K562 (cell line): ENCODE data around the gene HAUS1. TPM values are rescaled to one million over a fixed set of nuclear protein-coding genes. Genes with fewer than 3 reads are reported as not detected.

Source experiments
- ATAC-seq: fragments of 200-7000 bp; cut with Tn5 transposase; 3 replicates; pipeline ENCODE4 v1.9.1; 2020; ENCODE audit warnings: moderate library complexity
- BruUV-seq: library from RNA; stranded (reverse); fragments of 400-500 nt; replicated peaks from 2 replicates; lab custom pipeline; 2021; lab: Mats Ljungman, UMichigan
- CTCF ChIA-PET: fragments of 300-600 bp; formaldehyde crosslinking; extraction: SDS; loops from one replicate; lab custom pipeline; 2021; ENCODE audit warnings: low intra/inter-chr PET ratio; lab: Yijun Ruan, JAX
- POLR2A ChIA-PET: fragments of 300-600, 350-650 bp; sonication (Branson Sonifier 250); formaldehyde crosslinking; extraction: SDS; loops from one replicate; lab custom pipeline; 2021; ENCODE audit warnings: antibody characterized with exemption, inconsistent platforms; lab: Yijun Ruan, JAX
- DNase-seq, 4 experiments: peaks; one replicate each; pipeline versions ENCODE4 v3.0.0 to v3.0.0-alpha.2; 2011 to 2018; ENCODE audit warnings: low spot score in 3 of 4, mixed read lengths in 3 of 4; ENCODE audit errors: extremely low read depth in 1 of 4
- FAIRE-seq: peaks from 2 replicates; lab custom pipeline; 2011; peaks lifted over from hg19 to GRCh38; lab: Jason Lieb, UNC
- H2AFZ ChIP-seq: 2 replicates; pipeline ENCODE4 v1.6.0; 2011; ENCODE audit warnings: low read depth, low read length, control low read depth, inconsistent platforms
- H3K27ac ChIP-seq: fragments of 200-600 bp; 3 replicates; pipeline ENCODE4 v1.8.0; 2011; ENCODE audit warnings: low read depth, mild to moderate bottlenecking, control low read depth, inconsistent platforms, low read length, moderate library complexity, mixed read lengths; ENCODE audit errors: extremely low read depth
- H3K27me3 ChIP-seq, 2 experiments: fragments of 300-600 bp in 1 of 2; 2 replicates in 1 of 2; 3 replicates in 1 of 2; pipeline versions ENCODE4 v1.6.0 to v1.8.0; 2011; ENCODE audit warnings: inconsistent platforms in 2 of 2, low read length in 2 of 2, mild to moderate bottlenecking in 1 of 2, mixed read lengths in 1 of 2, moderate library complexity in 1 of 2; ENCODE audit not compliant: control insufficient read depth in 2 of 2, insufficient read depth in 2 of 2
- H3K36me3 ChIP-seq: fragments of 300-600 bp; 3 replicates; pipeline ENCODE4 v1.8.0; 2011; ENCODE audit warnings: mild to moderate bottlenecking, low read length, inconsistent platforms; ENCODE audit not compliant: control insufficient read depth, insufficient read depth
- H3K4me1 ChIP-seq, 2 experiments: fragments of 200-600 bp in 1 of 2; replicated peaks in 1 of 2; 2 replicates in 1 of 2; 3 replicates in 1 of 2; pipeline versions ENCODE4 v1.5.1 to v1.8.0; 2011; ENCODE audit warnings: inconsistent platforms in 2 of 2, low read length in 2 of 2, mild to moderate bottlenecking in 1 of 2, mixed read lengths in 1 of 2, moderate library complexity in 1 of 2; ENCODE audit not compliant: control insufficient read depth in 2 of 2, insufficient read depth in 2 of 2
- H3K4me2 ChIP-seq: 2 replicates; pipeline ENCODE4 v1.6.1; 2011; ENCODE audit warnings: low read length, control low read depth, inconsistent platforms, mixed read lengths; ENCODE audit not compliant: insufficient read depth
- H3K4me3 ChIP-seq: fragments of 200-600 bp; sonication (generic), shearing (Covaris generic); 2 replicates; pipeline ENCODE4 v1.5.1; 2016; ENCODE audit warnings: control low read depth, inconsistent platforms
- H3K79me2 ChIP-seq: fragments of 200-600 bp; 3 replicates; pipeline ENCODE4 v1.8.0; 2011; ENCODE audit warnings: low read length, inconsistent platforms; ENCODE audit not compliant: control insufficient read depth, insufficient read depth
- H3K9ac ChIP-seq, 2 experiments: 2 replicates each; pipeline versions ENCODE4 v1.6.0 to v1.6.1; 2011; ENCODE audit warnings: low read depth in 2 of 2, low read length in 2 of 2, control low read depth in 1 of 2, inconsistent platforms in 1 of 2, mild to moderate bottlenecking in 1 of 2, mixed read lengths in 1 of 2; ENCODE audit not compliant: insufficient read depth in 1 of 2
- H3K9me1 ChIP-seq: one replicate; pipeline ENCODE4 v1.6.0; 2011; ENCODE audit warnings: inconsistent platforms, mild to moderate bottlenecking, low read length, moderate library complexity; ENCODE audit not compliant: control insufficient read depth, insufficient read depth
- H3K9me3 ChIP-seq: replicated peaks from 2 replicates; pipeline ENCODE4 v1.5.1; 2011; ENCODE audit warnings: low read depth, low read length, inconsistent platforms; ENCODE audit not compliant: control insufficient read depth, insufficient read depth
- H4K20me1 ChIP-seq: replicated peaks from 2 replicates; pipeline ENCODE4 v1.6.1; 2011; ENCODE audit warnings: low read length, inconsistent platforms, mixed read lengths; ENCODE audit not compliant: control insufficient read depth, insufficient read depth
- CBFA2T2 ChIP-seq: fragments of 450-650 bp; conservative IDR thresholded peaks from 2 replicates; pipeline ENCODE4 v1.6.1; 2017; ENCODE audit warnings: mild to moderate bottlenecking
- CBFB ChIP-seq: sonication (generic); formaldehyde crosslinking; IDR thresholded peaks from 2 replicates; pipeline ENCODE4 v1.4.0; 2020; ENCODE audit warnings: mild to moderate bottlenecking, missing genetic modification reagents
- CHD1 ChIP-seq: fragments of 200-600 bp; sonication (generic); IDR thresholded peaks from one replicate; pipeline ENCODE4 v1.6.1; 2012; ENCODE audit warnings: mild to moderate bottlenecking, moderate library complexity, low read length, inconsistent platforms
- CHD2 ChIP-seq: IDR thresholded peaks from 2 replicates; pipeline ENCODE4 v1.6.1; 2011; ENCODE audit warnings: low read depth, low read length
- HMGXB4 ChIP-seq: sonication (generic); formaldehyde crosslinking; IDR thresholded peaks from 2 replicates; pipeline ENCODE4 v1.8.1; 2023; ENCODE audit warnings: mild to moderate bottlenecking, missing genetic modification reagents
- JUN ChIP-seq, 2 experiments: sonication (generic) in 1 of 2; formaldehyde crosslinking in 1 of 2; IDR thresholded peaks; 2 replicates each; pipeline versions ENCODE4 v1.6.1 to v1.8.0; 2012 to 2022; ENCODE audit warnings: borderline replicate concordance in 2 of 2, mild to moderate bottlenecking in 2 of 2, improper control_type of control experiment in 1 of 2, low read depth in 1 of 2, low read length in 1 of 2, missing genetic modification reagents in 1 of 2
- KLF13 ChIP-seq: fragments of 450-650 bp; IDR thresholded peaks from 2 replicates; pipeline ENCODE4 v1.6.1; 2016; ENCODE audit warnings: missing genetic modification characterization, low read depth, mild to moderate bottlenecking, missing compliant biosample characterization, moderate library complexity, borderline replicate concordance
- NR4A1 ChIP-seq, 2 experiments: fragments of 250-450 bp in 1 of 2; fragments of 450-650 bp in 1 of 2; sonication (Bioruptor Pico) in 1 of 2; IDR thresholded peaks; 2 replicates each; pipeline versions ENCODE4 v1.4.0 to v1.6.1; 2016 to 2020; ENCODE audit warnings: mild to moderate bottlenecking in 2 of 2, missing compliant biosample characterization in 1 of 2, missing genetic modification characterization in 1 of 2, moderate library complexity in 1 of 2
- RBBP5 ChIP-seq: fragments of 200-600 bp; sonication (generic); IDR thresholded peaks from 2 replicates; pipeline ENCODE4 v1.6.1; 2012; ENCODE audit warnings: borderline replicate concordance, mild to moderate bottlenecking, low read length, control low read depth, inconsistent platforms; ENCODE audit not compliant: insufficient read depth, poor library complexity, severe bottlenecking
- ZNF717 ChIP-seq: fragments of 250-450 bp; sonication (Bioruptor Pico); IDR thresholded peaks from 2 replicates; pipeline ENCODE4 v1.5.0; 2021
- WGBS: fragments of 100-300 bp; shearing (Covaris generic); methylation state at CpG from one replicate; pipeline ENCODE4 v1.1.6; 2016; ENCODE audit warnings: low coverage, mixed read lengths; ENCODE audit not compliant: insufficient coverage; ENCODE audit errors: missing lambda C conversion rate; 5-methylcytosine and 5-hydroxymethylcytosine counted together
- in situ Hi-C: fragments of 300-500 bp; cut with MboI; formaldehyde crosslinking; loops from 4 replicates; pipeline ENCODE4 v1.15.0; 2018; ENCODE audit warnings: inconsistent platforms, mixed read lengths
- intact Hi-C: fragments of 100-400 bp; cut with micrococcal nuclease; formaldehyde crosslinking; loops from 2 replicates; pipeline ENCODE4 v1.14.2; 2022
- polyA plus RNA-seq, 8 experiments: library from polyadenylated mRNA; depleted of rRNA in 4 of 8; stranded (reverse) in 5 of 8; unstranded in 3 of 8; fragments of >200 nt; fragmentation: Nextera tagmentation in 2 of 8; fragmentation: Illumina TruSeq in 1 of 8; extraction: Ambion mirVana in 2 of 8; extraction: Trizol in 1 of 8; gene quantifications; 2 replicates each; pipeline versions ENCODE4 v1.2.1 to v1.2.3, GENCODE V29; 2011 to 2014; ENCODE audit warnings: inconsistent platforms in 1 of 8, missing spikeins in 1 of 8
- total RNA-seq, 7 experiments: library from RNA; depleted of rRNA in 6 of 7; stranded (reverse); fragments of >200 nt in 6 of 7; fragmentation: Illumina TruSeq in 2 of 7; extraction: Trizol in 2 of 7; gene quantifications; 2 replicates each; pipeline versions ENCODE4 v1.2.1 to v1.2.3, GENCODE V29; 2011 to 2021; ENCODE audit warnings: low replicate concordance in 1 of 7
- TF ChIP-seq, protein P1 (sequence below), 2 experiments: IDR thresholded peaks; 2 replicates each; pipeline ENCODE4 v1.6.1; 2012; ENCODE audit warnings: improper control_type of control experiment in 2 of 2, low read depth in 2 of 2, low read length in 2 of 2, borderline replicate concordance in 1 of 2

HAUS1 gene
- total and polyA plus RNA-seq, 9 of the 15 experiments (the other 6 are each of a cell fraction or from before 2014, with no cell fraction given): 45.6 to 135 (median 76.3) TPM

DNA sequence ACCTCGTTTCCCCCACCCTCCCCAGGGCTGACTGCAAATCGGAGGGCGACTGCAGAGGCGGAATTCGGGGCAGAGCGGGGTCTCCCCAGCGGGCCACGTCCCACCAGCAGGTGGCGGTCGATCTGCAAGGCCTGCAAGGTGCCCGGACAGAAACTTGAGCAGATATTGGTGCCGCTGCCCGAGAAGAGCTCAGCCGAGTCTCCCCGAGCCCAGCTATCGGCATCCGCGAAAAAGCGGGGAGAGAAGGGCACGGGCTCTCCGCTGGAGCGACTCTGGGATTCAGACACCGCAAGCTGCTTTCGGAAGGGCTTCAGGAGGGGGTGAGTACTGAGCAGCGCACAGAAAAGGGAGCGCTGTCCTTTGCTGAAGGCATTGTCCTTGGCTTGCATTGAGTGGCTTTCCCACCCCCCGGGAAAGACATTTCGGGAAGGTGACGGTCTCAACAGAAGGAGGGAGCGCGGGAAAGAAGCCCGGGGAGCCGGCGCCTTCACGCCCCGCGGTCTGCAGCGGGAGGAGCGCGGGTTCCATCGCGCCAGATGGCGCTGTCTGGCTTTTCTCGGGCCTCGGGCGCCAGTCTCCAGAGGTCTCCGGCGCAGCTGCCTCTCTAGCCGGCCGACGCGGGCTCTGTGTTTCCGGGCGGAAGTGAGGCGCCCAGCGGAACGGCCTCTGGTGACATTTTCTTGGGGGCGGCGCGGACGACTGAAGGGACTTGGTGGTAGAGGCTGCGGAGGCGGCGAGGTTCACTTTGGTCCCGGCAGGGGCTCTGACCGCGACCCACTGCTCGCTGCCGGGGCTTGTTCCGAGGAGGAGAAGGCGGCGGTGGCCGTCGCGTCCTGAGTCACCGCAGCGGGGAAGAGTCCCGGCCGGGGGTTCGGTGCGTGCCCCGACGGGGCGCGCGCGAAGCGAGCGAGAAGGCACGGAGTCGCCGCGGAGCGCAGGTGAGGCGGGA, 69.5 kb downstream of the HAUS1 start (continued):
- TF ChIP-seq JUN (IDR thresholded peaks at IDR 0.05; ENCODE audit: borderline replicate concordance, low read depth, low read length) (no peak), JUN (CRISPR knock-in tag; IDR thresholded peaks at IDR 0.05; ENCODE audit: borderline replicate concordance) (no peak), ZNF717 (CRISPR knock-in tag) (no peak), CBFA2T2 (no peak)

DNA sequence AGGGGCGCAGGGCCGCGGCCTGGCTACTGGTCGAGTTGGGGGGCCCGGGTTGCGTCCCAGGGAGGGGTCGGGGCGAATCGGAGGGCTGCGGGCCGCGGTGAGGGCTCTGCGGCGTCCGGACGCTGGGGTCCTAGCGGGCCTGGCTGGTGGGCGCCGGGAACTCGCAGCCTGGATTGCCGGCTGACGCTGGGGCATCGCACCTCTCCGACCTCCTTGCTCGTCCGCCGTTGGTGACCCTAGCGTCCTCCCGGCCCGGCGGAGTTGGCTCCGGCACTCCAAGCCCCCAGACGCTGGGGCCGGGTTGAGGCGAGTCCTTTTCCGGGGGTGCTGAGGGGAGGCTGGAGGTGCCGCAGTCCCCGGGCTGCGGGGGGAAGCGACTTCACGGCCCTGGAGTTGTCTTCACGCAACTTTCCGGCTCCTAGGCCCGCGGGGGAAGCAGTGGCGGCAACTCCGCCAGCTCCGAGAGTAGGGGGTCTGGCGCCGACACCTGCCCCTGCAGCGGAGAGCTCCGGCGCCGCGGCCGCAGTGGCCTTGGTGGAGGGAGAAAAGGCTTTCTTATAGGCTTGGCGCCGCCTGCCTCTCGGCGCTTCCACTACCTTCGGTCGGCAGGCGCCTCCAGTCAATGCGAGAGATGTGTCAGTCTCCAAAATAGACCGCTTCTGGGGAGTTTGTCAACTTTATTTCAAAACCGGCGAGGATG, 70.3 kb downstream of the HAUS1 start:
- DNase-seq (peak in 3 of 4 experiments; percentile 21 to 51 (median 30)), FAIRE-seq (no peak), ATAC-seq (peak; percentile 53)
- Histone ChIP-seq H3K4me3 (peak overlapping the region; percentile 95), H3K79me2 (peaks cover 56% of the 10 kb centered on the region), H3K9ac (peak overlapping the region; percentile 83 to 97), H3K9me1 (no peaks in the 10 kb centered on the region), H3K36me3 (peaks cover 5% of the 10 kb centered on the region; the same call in 1 of the 3 replicates), H3K4me1 (peaks cover 7 to 28% of the 10 kb centered on the region in 2 experiments; a peak in 4 of 5 replicates), H4K20me1 (peaks cover 9% of the 10 kb centered on the region; the same call in 1 of the 2 replicates), H2AFZ (no peak overlapping the region), H3K9me3 (no peaks in the 10 kb centered on the region), H3K27me3 (no peaks in the 10 kb centered on the region), H3K4me2 (peak overlapping the region; percentile 89), H3K27ac (peak overlapping the region; percentile 80)
- in situ Hi-C loops: no loop called here
- under 1% methylated on average over 54 of the region's 67 CpGs for WGBS
- BruUV-seq: no TSS peak
- POLR2A ChIA-PET: interaction anchor here (0.6 to 5.0 kb wide), 9 partner anchors 9 to 159 kb away, joined by 3 to 41 read pairs (median 4); no protein-coding TSS in a partner anchor
- intact Hi-C loops: loop anchor here (5.0 kb wide), 2 partner anchors 103 to 118 kb away; no protein-coding TSS in a partner anchor
- CTCF ChIA-PET: interaction anchor here (1.1 kb wide), 1 partner anchor 39 kb away, joined by 4 read pairs; no protein-coding TSS in a partner anchor
- TF ChIP-seq KLF13 (tag): no peak
- TF ChIP-seq HMGXB4 (CRISPR knock-in tag): no peak
- TF ChIP-seq, protein P1, sequence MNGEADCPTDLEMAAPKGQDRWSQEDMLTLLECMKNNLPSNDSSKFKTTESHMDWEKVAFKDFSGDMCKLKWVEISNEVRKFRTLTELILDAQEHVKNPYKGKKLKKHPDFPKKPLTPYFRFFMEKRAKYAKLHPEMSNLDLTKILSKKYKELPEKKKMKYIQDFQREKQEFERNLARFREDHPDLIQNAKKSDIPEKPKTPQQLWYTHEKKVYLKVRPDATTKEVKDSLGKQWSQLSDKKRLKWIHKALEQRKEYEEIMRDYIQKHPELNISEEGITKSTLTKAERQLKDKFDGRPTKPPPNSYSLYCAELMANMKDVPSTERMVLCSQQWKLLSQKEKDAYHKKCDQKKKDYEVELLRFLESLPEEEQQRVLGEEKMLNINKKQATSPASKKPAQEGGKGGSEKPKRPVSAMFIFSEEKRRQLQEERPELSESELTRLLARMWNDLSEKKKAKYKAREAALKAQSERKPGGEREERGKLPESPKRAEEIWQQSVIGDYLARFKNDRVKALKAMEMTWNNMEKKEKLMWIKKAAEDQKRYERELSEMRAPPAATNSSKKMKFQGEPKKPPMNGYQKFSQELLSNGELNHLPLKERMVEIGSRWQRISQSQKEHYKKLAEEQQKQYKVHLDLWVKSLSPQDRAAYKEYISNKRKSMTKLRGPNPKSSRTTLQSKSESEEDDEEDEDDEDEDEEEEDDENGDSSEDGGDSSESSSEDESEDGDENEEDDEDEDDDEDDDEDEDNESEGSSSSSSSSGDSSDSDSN (IDR thresholded peaks at IDR 0.05; ENCODE audit: borderline replicate concordance in 1 of 2, low read depth in 2 of 2, low read length in 2 of 2): peak; percentile 41 to 83; a peak in 3 of 4 replicates
- TF ChIP-seq RBBP5: peak; percentile 29
- no peak for TF ChIP-seq NR4A1 (CRISPR knock-in tag; IDR thresholded peaks at IDR 0.05)
- TF ChIP-seq NR4A1 (tag; IDR thresholded peaks at IDR 0.05): no peak
- TF ChIP-seq CBFB (CRISPR knock-in tag): no peak
- no peak for TF ChIP-seq CHD2
- TF ChIP-seq CHD1: peak; percentile 29
